Lower lobe of right lung (tissue), 2 donors: ENCODE data around the gene CHMP6. TPM values are rescaled to one million over a fixed set of nuclear protein-coding genes. Genes with fewer than 3 reads are reported as not detected.
A peak's percentile ranks its signal among the peaks of the same experiment; 100 is the strongest.
"Not testable (repeated sequence)": the region's sequence is repeated elsewhere in the genome, so short reads cannot be mapped to it uniquely, and the experiment has no call there.

Experiments used
- ATAC-seq, 2 donors: fragments of 200-7000 bp; cut with Tn5 transposase; one replicate each; pipeline ENCODE4 v1.9.1; 2020 to 2022; ENCODE audit warnings: mild to moderate bottlenecking in 2 of 2, moderate library complexity in 2 of 2
- DNase-seq: peaks from one replicate; pipeline ENCODE4 v3.0.0-alpha.2; 2020
- H3K27ac ChIP-seq: fragments of 200-600 bp; one replicate; pipeline ENCODE4 v1.8.0; 2022
- H3K27me3 ChIP-seq: fragments of 200-600 bp; one replicate; pipeline ENCODE4 v1.8.0; 2022; ENCODE audit warnings: low read depth
- H3K36me3 ChIP-seq: fragments of 200-600 bp; one replicate; pipeline ENCODE4 v1.8.0; 2022; ENCODE audit warnings: mild to moderate bottlenecking
- H3K4me1 ChIP-seq: fragments of 200-600 bp; one replicate; pipeline ENCODE4 v1.8.0; 2022
- H3K4me3 ChIP-seq: fragments of 200-600 bp; one replicate; pipeline ENCODE4 v1.8.0; 2022; ENCODE audit warnings: mild to moderate bottlenecking
- H3K9me3 ChIP-seq: fragments of 200-600 bp; one replicate; pipeline ENCODE4 v1.8.0; 2022
- intact Hi-C: fragments of 100-400 bp; cut with DNase I; formaldehyde crosslinking; loops from one replicate; pipeline ENCODE4 v1.11.0; 2022
- total RNA-seq: library from RNA; stranded (reverse); fragmentation: NEBNext Ultra II Directional; extraction: Animal tissue kit (Norgen Biotek cat#: 25700); gene quantifications from one replicate; pipeline ENCODE4 v1.2.1, GENCODE V29; 2021
- TF ChIP-seq, protein P1 (sequence below): fragments of 200-600 bp; IDR thresholded peaks from one replicate; pipeline ENCODE4 v1.8.0; 2022; ENCODE audit warnings: antibody characterized with exemption, mild to moderate bottlenecking
- donor health status: DM: no; HTN: yes; CAD: no; lungs with severe emphysema.

Gene CHMP6
- total RNA-seq, 1 donor from 2014 or later: 28.8 TPM

DNA sequence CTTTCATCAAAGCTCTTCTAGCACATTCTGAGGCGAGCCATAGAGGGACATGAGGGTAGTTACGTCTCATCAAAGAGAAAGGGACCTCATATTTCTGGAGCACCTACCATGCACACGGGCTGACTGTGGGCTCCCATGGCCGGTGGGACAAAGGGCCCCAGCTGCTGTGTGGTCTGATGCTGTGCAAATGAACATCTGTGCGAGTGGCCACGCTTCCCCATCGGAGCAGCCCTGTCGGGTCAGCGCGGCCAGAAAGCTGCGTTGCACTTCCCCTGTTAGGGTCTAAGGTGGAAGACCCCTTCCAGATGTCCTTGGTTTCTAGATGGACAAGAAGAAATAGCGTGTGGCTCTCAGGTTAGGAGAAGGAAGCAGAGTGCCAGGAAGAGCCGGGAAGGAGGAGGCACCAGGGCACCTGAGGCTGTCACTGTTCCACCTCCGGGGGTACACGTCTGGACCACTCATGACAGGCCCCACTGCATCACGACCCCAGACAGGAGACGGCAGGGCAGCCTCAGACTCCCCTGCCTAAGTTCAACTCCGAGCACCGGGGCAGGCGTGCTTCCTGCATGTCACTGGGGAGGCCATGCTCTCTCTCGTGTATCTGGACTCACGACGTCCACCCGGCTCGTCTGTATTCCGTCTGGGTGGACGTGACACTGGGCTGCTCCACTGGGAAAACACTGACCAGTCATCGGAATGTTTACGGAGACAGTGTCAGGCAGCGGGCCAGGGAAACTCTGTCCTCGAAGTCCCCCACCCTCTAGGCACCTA, 34.8 kb downstream of the CHMP6 start:
- DNase-seq (peak; percentile 41), ATAC-seq (no peak)
- Histone ChIP-seq H3K36me3 (no peaks in the 10 kb centered on the region), H3K4me3 (no peak overlapping the region), H3K27ac (no peak overlapping the region), H3K9me3 (no peaks in the 10 kb centered on the region), H3K27me3 (peaks cover 10% of the 10 kb centered on the region), H3K4me1 (peaks cover 71% of the 10 kb centered on the region)
- TF ChIP-seq, protein P1, sequence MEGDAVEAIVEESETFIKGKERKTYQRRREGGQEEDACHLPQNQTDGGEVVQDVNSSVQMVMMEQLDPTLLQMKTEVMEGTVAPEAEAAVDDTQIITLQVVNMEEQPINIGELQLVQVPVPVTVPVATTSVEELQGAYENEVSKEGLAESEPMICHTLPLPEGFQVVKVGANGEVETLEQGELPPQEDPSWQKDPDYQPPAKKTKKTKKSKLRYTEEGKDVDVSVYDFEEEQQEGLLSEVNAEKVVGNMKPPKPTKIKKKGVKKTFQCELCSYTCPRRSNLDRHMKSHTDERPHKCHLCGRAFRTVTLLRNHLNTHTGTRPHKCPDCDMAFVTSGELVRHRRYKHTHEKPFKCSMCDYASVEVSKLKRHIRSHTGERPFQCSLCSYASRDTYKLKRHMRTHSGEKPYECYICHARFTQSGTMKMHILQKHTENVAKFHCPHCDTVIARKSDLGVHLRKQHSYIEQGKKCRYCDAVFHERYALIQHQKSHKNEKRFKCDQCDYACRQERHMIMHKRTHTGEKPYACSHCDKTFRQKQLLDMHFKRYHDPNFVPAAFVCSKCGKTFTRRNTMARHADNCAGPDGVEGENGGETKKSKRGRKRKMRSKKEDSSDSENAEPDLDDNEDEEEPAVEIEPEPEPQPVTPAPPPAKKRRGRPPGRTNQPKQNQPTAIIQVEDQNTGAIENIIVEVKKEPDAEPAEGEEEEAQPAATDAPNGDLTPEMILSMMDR: no peak
- intact Hi-C loops: no loop called here

DNA sequence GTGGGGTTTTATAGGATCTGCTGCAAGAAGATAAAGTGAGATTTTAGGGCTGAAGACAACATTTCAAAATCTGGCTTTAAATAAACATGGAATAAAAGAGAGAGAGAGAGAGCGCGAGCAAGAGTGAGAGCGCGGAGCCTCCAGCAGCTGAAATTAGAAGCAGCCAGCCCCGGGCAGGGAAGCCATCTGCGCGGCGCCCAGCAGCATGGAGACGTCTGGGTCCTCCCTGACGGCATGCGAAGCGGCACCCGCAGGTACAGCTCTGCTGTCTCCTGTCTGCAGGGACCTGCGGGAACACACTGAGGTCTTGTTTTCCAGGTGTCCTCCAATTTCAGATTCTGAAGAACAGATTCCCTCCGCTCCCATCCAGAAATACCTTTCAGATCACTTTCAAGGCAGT, 35.4 kb downstream of the CHMP6 start:
- intact Hi-C loops: no loop called here
- peak; percentile 46 for DNase-seq
- ATAC-seq: no peak
- TF ChIP-seq, protein P1: no peak
- Histone ChIP-seq H3K9me3 (no peaks in the 10 kb centered on the region), H3K27ac (no peak overlapping the region), H3K27me3 (peaks cover 10% of the 10 kb centered on the region), H3K4me1 (peaks cover 71% of the 10 kb centered on the region), H3K36me3 (no peaks in the 10 kb centered on the region), H3K4me3 (no peak overlapping the region)

GRCh38 chr17:81027591-81028505, 36.2 kb downstream of the CHMP6 start:
- Histone ChIP-seq H3K27ac (no peak overlapping the region), H3K4me3 (no peak overlapping the region), H3K9me3 (no peaks in the 10 kb centered on the region), H3K4me1 (peaks cover 79% of the 10 kb centered on the region), H3K27me3 (peaks cover 10% of the 10 kb centered on the region), H3K36me3 (peaks cover 2% of the 10 kb centered on the region)
- ATAC-seq: no peak
- TF ChIP-seq, protein P1: no peak
- intact Hi-C loops: no loop called here
- DNase-seq: peak; percentile 54

- TF ChIP-seq, protein P1: no peak
- H3K4me3 ChIP-seq: no peak overlapping the region
- ATAC-seq: no peak
- intact Hi-C loops: no loop called here
- H3K9me3 ChIP-seq: no peaks in the 10 kb centered on the region
- peaks cover 10% of the 10 kb centered on the region for H3K27me3 ChIP-seq
- H3K27ac ChIP-seq: no peak overlapping the region
- peaks cover 4% of the 10 kb centered on the region for H3K36me3 ChIP-seq
- peak; percentile 49 for DNase-seq
- peaks cover 83% of the 10 kb centered on the region for H3K4me1 ChIP-seq
Observed at GRCh38 chr17:81028506-81028858, 36.8 kb downstream of the CHMP6 start.

DNA sequence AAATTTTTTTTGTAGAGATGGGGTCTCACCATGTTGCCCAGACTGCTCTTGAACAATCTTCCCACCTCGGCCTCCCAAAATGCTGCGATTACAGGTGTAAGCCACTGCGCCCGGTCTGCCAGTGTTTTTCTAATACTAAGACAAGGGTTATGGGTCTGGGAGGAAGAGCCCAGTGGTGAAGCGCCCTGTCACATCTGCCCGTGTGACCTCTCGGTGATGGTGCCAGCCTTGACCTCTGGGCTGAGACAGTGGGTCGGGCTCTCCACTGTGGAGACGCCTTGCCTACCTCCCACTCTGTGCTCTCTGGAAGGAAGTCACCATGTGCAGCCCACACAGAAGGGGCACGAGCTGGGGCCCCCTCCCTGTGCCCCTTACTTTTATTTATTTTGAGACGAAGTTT, 38.2 kb downstream of the CHMP6 start:
- H3K27ac ChIP-seq: no peak overlapping the region
- peaks cover 4% of the 10 kb centered on the region for H3K36me3 ChIP-seq
- H3K4me3 ChIP-seq: no peak overlapping the region
- DNase-seq (peak; percentile 47), ATAC-seq (no peak)
- TF ChIP-seq, protein P1: no peak
- H3K27me3 ChIP-seq: peaks cover 10% of the 10 kb centered on the region
- peaks cover 76% of the 10 kb centered on the region for H3K4me1 ChIP-seq
- no peaks in the 10 kb centered on the region for H3K9me3 ChIP-seq
- intact Hi-C loops: no loop called here

- intact Hi-C loops, DNase-seq, H3K9me3 ChIP-seq, H3K27ac ChIP-seq, H3K4me3 ChIP-seq, H3K27me3 ChIP-seq, H3K36me3 ChIP-seq, ATAC-seq: not testable (repeated sequence)
- peaks cover 71% of the 10 kb centered on the region for H3K4me1 ChIP-seq
Observed at GRCh38 chr17:81030312-81030711, 38.7 kb downstream of the CHMP6 start.
